WTC11 (cell line): Measurements from ENCODE around the gene CPNE1. TPM values are rescaled to one million over a fixed set of nuclear protein-coding genes. Genes with fewer than 3 reads are reported as not detected.

ENCODE experiments used
- ATAC-seq: fragments of 200-7000 bp; cut with Tn5 transposase; 2 replicates; pipeline ENCODE4 v1.10.0; 2021; ENCODE audit warnings: mild to moderate bottlenecking, moderate library complexity
- CTCF ChIA-PET: fragments of 300-600 bp; sonication (Branson Sonifier 250); formaldehyde crosslinking; loops from one replicate; lab custom pipeline; 2021; ENCODE audit warnings: antibody characterized with exemption; lab: Charles Lee
- POLR2A ChIA-PET: fragments of 350-600 bp; sonication (Branson Sonifier 250); formaldehyde crosslinking; loops from one replicate; lab custom pipeline; 2021; ENCODE audit warnings: antibody characterized with exemption; lab: Charles Lee
- DNase-seq: peaks from one replicate; pipeline ENCODE4 v3.0.0; 2021; ENCODE audit warnings: low spot score
- H3K27ac Mint-ChIP-seq: 2 replicates; pipeline ENCODE4 v1.8.0; 2021; ENCODE audit warnings: mixed read lengths
- H3K27me3 Mint-ChIP-seq: 2 replicates; pipeline ENCODE4 v1.8.0; 2021; ENCODE audit warnings: low read depth, mild to moderate bottlenecking, moderate library complexity, mixed read lengths
- H3K36me3 Mint-ChIP-seq: 2 replicates; pipeline ENCODE4 v1.8.0; 2021; ENCODE audit warnings: mixed read lengths
- H3K4me1 Mint-ChIP-seq: 2 replicates; pipeline ENCODE4 v1.8.0; 2022; ENCODE audit warnings: mixed read lengths
- H3K4me3 Mint-ChIP-seq: 2 replicates; pipeline ENCODE4 v1.8.0; 2021; ENCODE audit warnings: mild to moderate bottlenecking, moderate library complexity, mixed read lengths
- H3K9me3 Mint-ChIP-seq: 2 replicates; pipeline ENCODE4 v1.8.0; 2021; ENCODE audit warnings: mixed read lengths
- ARID4B ChIP-seq: sonication (generic); formaldehyde crosslinking; IDR thresholded peaks from 2 replicates; pipeline ENCODE4 v1.8.0; 2023; ENCODE audit warnings: missing genetic modification reagents, mild to moderate bottlenecking, borderline replicate concordance
- CTCF ChIP-seq: fragments of 200-600 bp; IDR thresholded peaks from 2 replicates; pipeline ENCODE4 v1.8.0; 2022; ENCODE audit warnings: antibody characterized with exemption
- EMX1 ChIP-seq: fragments of 250-450 bp; sonication (Bioruptor Pico); IDR thresholded peaks from 2 replicates; pipeline ENCODE4 v1.8.0; 2021; ENCODE audit warnings: mild to moderate bottlenecking
- FOXJ3 ChIP-seq: sonication (generic); formaldehyde crosslinking; IDR thresholded peaks from 2 replicates; pipeline ENCODE4 v1.9.0; 2021; ENCODE audit warnings: missing genetic modification reagents, mild to moderate bottlenecking, borderline replicate concordance
- FOXK1 ChIP-seq: sonication (generic); formaldehyde crosslinking; IDR thresholded peaks from 2 replicates; pipeline ENCODE4 v1.8.0; 2022; ENCODE audit warnings: mild to moderate bottlenecking, moderate library complexity, missing genetic modification reagents
- JAZF1 ChIP-seq: fragments of 250-450 bp; sonication (Bioruptor Pico); IDR thresholded peaks from 2 replicates; pipeline ENCODE4 v1.9.0; 2021; ENCODE audit warnings: moderate library complexity, mild to moderate bottlenecking, inconsistent platforms
- NFE2L1 ChIP-seq: sonication (generic); formaldehyde crosslinking; IDR thresholded peaks from 2 replicates; pipeline ENCODE4 v1.8.1; 2023; ENCODE audit warnings: missing genetic modification reagents
- SOX15 ChIP-seq: fragments of 250-450 bp; sonication (Bioruptor Pico); IDR thresholded peaks from 2 replicates; pipeline ENCODE4 v1.9.0; 2021; ENCODE audit warnings: mild to moderate bottlenecking
- TCF7 ChIP-seq: sonication (generic); formaldehyde crosslinking; IDR thresholded peaks from 2 replicates; pipeline ENCODE4 v1.8.0; 2022; ENCODE audit warnings: mild to moderate bottlenecking, low read depth, missing genetic modification reagents, moderate library complexity
- ZNF317 ChIP-seq: sonication (generic); formaldehyde crosslinking; IDR thresholded peaks from 2 replicates; pipeline ENCODE4 v1.8.1; 2023; ENCODE audit warnings: low read depth, mild to moderate bottlenecking, moderate library complexity, missing genetic modification reagents, borderline replicate concordance
- total RNA-seq: library from RNA; stranded (reverse); gene quantifications from 3 replicates; pipeline ENCODE4 v1.2.3, GENCODE V29; 2021
- TF ChIP-seq, protein P1 (sequence below): sonication (generic); formaldehyde crosslinking; IDR thresholded peaks from 2 replicates; pipeline ENCODE4 v1.8.0; 2022; ENCODE audit warnings: mild to moderate bottlenecking, missing genetic modification reagents
- TF ChIP-seq, protein P2 (sequence below): sonication (generic); formaldehyde crosslinking; IDR thresholded peaks from 2 replicates; pipeline ENCODE4 v1.8.1; 2022; ENCODE audit warnings: mild to moderate bottlenecking, moderate library complexity, missing genetic modification reagents
- TF ChIP-seq, protein P3 (sequence below): fragments of 250-450 bp; sonication (Bioruptor Pico); IDR thresholded peaks from 2 replicates; pipeline ENCODE4 v1.8.0; 2021; ENCODE audit warnings: mild to moderate bottlenecking
- TF ChIP-seq, protein P4 (sequence below): fragments of 250-450 bp; sonication (Bioruptor Pico); IDR thresholded peaks from 2 replicates; pipeline ENCODE4 v1.9.0; 2021; ENCODE audit warnings: moderate library complexity, mild to moderate bottlenecking, inconsistent platforms, borderline replicate concordance
- TF ChIP-seq, protein P5 (sequence below): sonication (generic); formaldehyde crosslinking; IDR thresholded peaks from 2 replicates; pipeline ENCODE4 v1.8.1; 2022; ENCODE audit warnings: low read depth, mild to moderate bottlenecking, moderate library complexity, missing genetic modification reagents, borderline replicate concordance

The CPNE1 gene
- total RNA-seq, 1 experiment from 2014 or later, result 312 TPM

- Mint-ChIP-seq H3K9me3 (no peaks in the 10 kb centered on the region), H3K4me3 (no peak overlapping the region), H3K27me3 (peaks cover 31% of the 10 kb centered on the region), H3K4me1 (peaks cover 7% of the 10 kb centered on the region), H3K36me3 (no peaks in the 10 kb centered on the region), H3K27ac (no peak overlapping the region)
- ATAC-seq (no peak), DNase-seq (no peak)
- CTCF ChIA-PET, result interaction anchor here (0.7 to 1.3 kb wide), 3 partner anchors 9 to 24 kb away, joined by 3 to 8 read pairs (median 4); no protein-coding TSS in a partner anchor
- POLR2A ChIA-PET, result interaction anchor here (1.1 kb wide), 1 partner anchor 24 kb away, joined by 3 read pairs; no protein-coding TSS in a partner anchor
- TF ChIP-seq ZNF317 (CRISPR knock-in tag), result no peak
- TF ChIP-seq, protein P1, sequence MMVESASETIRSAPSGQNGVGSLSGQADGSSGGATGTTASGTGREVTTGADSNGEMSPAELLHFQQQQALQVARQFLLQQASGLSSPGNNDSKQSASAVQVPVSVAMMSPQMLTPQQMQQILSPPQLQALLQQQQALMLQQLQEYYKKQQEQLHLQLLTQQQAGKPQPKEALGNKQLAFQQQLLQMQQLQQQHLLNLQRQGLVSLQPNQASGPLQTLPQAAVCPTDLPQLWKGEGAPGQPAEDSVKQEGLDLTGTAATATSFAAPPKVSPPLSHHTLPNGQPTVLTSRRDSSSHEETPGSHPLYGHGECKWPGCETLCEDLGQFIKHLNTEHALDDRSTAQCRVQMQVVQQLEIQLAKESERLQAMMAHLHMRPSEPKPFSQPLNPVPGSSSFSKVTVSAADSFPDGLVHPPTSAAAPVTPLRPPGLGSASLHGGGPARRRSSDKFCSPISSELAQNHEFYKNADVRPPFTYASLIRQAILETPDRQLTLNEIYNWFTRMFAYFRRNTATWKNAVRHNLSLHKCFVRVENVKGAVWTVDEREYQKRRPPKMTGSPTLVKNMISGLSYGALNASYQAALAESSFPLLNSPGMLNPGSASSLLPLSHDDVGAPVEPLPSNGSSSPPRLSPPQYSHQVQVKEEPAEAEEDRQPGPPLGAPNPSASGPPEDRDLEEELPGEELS (CRISPR knock-in tag), result no peak
- TF ChIP-seq, protein P2, sequence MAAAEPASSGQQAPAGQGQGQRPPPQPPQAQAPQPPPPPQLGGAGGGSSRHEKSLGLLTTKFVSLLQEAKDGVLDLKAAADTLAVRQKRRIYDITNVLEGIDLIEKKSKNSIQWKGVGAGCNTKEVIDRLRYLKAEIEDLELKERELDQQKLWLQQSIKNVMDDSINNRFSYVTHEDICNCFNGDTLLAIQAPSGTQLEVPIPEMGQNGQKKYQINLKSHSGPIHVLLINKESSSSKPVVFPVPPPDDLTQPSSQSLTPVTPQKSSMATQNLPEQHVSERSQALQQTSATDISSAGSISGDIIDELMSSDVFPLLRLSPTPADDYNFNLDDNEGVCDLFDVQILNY (CRISPR knock-in tag), result no peak
- no peak for TF ChIP-seq EMX1 (CRISPR knock-in tag)
- no peak for TF ChIP-seq TCF7 (CRISPR knock-in tag)
- no peak for TF ChIP-seq CTCF
- TF ChIP-seq, protein P3, sequence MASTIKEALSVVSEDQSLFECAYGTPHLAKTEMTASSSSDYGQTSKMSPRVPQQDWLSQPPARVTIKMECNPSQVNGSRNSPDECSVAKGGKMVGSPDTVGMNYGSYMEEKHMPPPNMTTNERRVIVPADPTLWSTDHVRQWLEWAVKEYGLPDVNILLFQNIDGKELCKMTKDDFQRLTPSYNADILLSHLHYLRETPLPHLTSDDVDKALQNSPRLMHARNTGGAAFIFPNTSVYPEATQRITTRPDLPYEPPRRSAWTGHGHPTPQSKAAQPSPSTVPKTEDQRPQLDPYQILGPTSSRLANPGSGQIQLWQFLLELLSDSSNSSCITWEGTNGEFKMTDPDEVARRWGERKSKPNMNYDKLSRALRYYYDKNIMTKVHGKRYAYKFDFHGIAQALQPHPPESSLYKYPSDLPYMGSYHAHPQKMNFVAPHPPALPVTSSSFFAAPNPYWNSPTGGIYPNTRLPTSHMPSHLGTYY (CRISPR knock-in tag), result no peak
- no peak for TF ChIP-seq NFE2L1 (CRISPR knock-in tag)
- TF ChIP-seq FOXK1 (CRISPR knock-in tag), result no peak
These were observed 69.2 kb downstream of the CPNE1 start for GRCh38 chr20:35595456-35595855.

GRCh38 chr20:35592339-35592974 lies 72.2 kb downstream of the CPNE1 start:
- no peaks in the 10 kb centered on the region for H3K9me3 Mint-ChIP-seq
- H3K4me1 Mint-ChIP-seq, result peaks cover 4% of the 10 kb centered on the region; the same call in 1 of the 2 replicates
- TF ChIP-seq, protein P4, sequence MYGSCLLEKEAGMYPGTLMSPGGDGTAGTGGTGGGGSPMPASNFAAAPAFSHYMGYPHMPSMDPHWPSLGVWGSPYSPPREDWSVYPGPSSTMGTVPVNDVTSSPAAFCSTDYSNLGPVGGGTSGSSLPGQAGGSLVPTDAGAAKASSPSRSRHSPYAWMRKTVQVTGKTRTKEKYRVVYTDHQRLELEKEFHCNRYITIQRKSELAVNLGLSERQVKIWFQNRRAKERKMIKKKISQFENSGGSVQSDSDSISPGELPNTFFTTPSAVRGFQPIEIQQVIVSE (CRISPR knock-in tag), result no peak
- TF ChIP-seq SOX15 (no peak), TCF7 (CRISPR knock-in tag) (no peak), JAZF1 (CRISPR knock-in tag) (no peak), FOXJ3 (no peak), ZNF317 (CRISPR knock-in tag) (no peak), ARID4B (CRISPR knock-in tag) (no peak)
- TF ChIP-seq, protein P5, sequence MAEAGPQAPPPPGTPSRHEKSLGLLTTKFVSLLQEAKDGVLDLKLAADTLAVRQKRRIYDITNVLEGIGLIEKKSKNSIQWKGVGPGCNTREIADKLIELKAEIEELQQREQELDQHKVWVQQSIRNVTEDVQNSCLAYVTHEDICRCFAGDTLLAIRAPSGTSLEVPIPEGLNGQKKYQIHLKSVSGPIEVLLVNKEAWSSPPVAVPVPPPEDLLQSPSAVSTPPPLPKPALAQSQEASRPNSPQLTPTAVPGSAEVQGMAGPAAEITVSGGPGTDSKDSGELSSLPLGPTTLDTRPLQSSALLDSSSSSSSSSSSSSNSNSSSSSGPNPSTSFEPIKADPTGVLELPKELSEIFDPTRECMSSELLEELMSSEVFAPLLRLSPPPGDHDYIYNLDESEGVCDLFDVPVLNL (CRISPR knock-in tag), result no peak
- ATAC-seq (peak; percentile 32; the same call in 1 of the 2 replicates), DNase-seq (no peak)
- H3K27ac Mint-ChIP-seq, result no peak overlapping the region
- H3K27me3 Mint-ChIP-seq, result peaks cover 6% of the 10 kb centered on the region; the same call in 1 of the 2 replicates
- CTCF ChIA-PET, result interaction anchor here (0.7 to 1.8 kb wide), 4 partner anchors 9 to 710 kb away, joined by 3 to 6 read pairs (median 5); no protein-coding TSS in a partner anchor
- POLR2A ChIA-PET, result interaction anchor here (0.7 kb wide), 2 partner anchors 116 to 481 kb away, joined by 4 read pairs; no protein-coding TSS in a partner anchor
- H3K36me3 Mint-ChIP-seq, result no peaks in the 10 kb centered on the region
- no peak overlapping the region for H3K4me3 Mint-ChIP-seq
